Esophagus (tissue), 2 donors: ENCODE data around the gene FAM76A. TPM values are rescaled to one million over a fixed set of nuclear protein-coding genes. Genes with fewer than 3 reads are reported as not detected.

ENCODE experiments used
- H3K27ac ChIP-seq, 2 donors: one replicate each; pipeline ENCODE4 v1.5.1; 2013; ENCODE audit warnings: low read depth in 2 of 2, mild to moderate bottlenecking in 2 of 2, inconsistent platforms in 1 of 2, low read length in 1 of 2, moderate library complexity in 1 of 2
- H3K27me3 ChIP-seq, 2 donors: one replicate each; pipeline ENCODE4 v1.6.1; 2013; ENCODE audit warnings: low read length in 2 of 2, control low read depth in 1 of 2, mild to moderate bottlenecking in 1 of 2; ENCODE audit not compliant: insufficient read depth in 2 of 2, control insufficient read depth in 1 of 2
- H3K36me3 ChIP-seq, 2 donors: one replicate each; pipeline ENCODE4 v1.6.1; 2013; ENCODE audit warnings: low read length in 1 of 2; ENCODE audit not compliant: control insufficient read depth in 2 of 2, insufficient read depth in 2 of 2
- H3K4me1 ChIP-seq, 2 donors: one replicate each; pipeline ENCODE4 v1.6.1; 2013; ENCODE audit warnings: low read length in 1 of 2; ENCODE audit not compliant: control insufficient read depth in 2 of 2, insufficient read depth in 2 of 2
- H3K4me3 ChIP-seq, 2 donors: one replicate each; pipeline ENCODE4 v1.5.1; 2013; ENCODE audit warnings: low read length in 2 of 2, mild to moderate bottlenecking in 2 of 2, low read depth in 1 of 2, moderate library complexity in 1 of 2
- H3K9me3 ChIP-seq, 2 donors: one replicate each; pipeline ENCODE4 v1.6.1; 2013; ENCODE audit warnings: mild to moderate bottlenecking in 2 of 2, low read depth in 1 of 2, low read length in 1 of 2, moderate library complexity in 1 of 2; ENCODE audit not compliant: control insufficient read depth in 2 of 2, insufficient read depth in 1 of 2
- WGBS, 2 donors: extraction: QIAGEN DNeasy Blood & Tissue Kit; methylation state at CpG; one replicate each; pipeline ENCODE4 v1.1.7; 2013; 5-methylcytosine and 5-hydroxymethylcytosine counted together
- polyA plus RNA-seq, 2 donors: library from polyadenylated mRNA; stranded (reverse); fragments of 200-250 nt; gene quantifications; one replicate each; pipeline ENCODE4 v1.2.3, GENCODE V29; 2013
- donor health status: healthy with polysubstance abuse.
- donor health status: Bipolar disorder and iron deficiency.

The FAM76A gene
- polyA plus RNA-seq, 2 donors = 3.5 to 4.2 TPM

- WGBS, 2 donors = 47 to 60% methylated on average over 5 of the region's 5 CpGs
- no peaks in the 10 kb centered on the region for H3K36me3 ChIP-seq
These were observed 6.2 kb upstream of the FAM76A start for GRCh38 chr1:27719286-27720251.

GRCh38 chr1:27724961-27725373, 794 bp upstream of the FAM76A start:
- H3K27me3 ChIP-seq = no peaks in the 10 kb centered on the region
- peaks cover 2 to 3% of the 10 kb centered on the region in 2 donors for H3K4me1 ChIP-seq
- peak overlapping the region; percentile 37 to 44 for H3K4me3 ChIP-seq
- no peaks in the 10 kb centered on the region for H3K9me3 ChIP-seq
- no peaks in the 10 kb centered on the region for H3K36me3 ChIP-seq
- H3K27ac ChIP-seq = peak overlapping the region; percentile 79 to 91
- 51 to 53% methylated on average over 9 of the region's 9 CpGs for WGBS, 2 donors

More at GRCh38 chr1:27719286-27720251, 6.2 kb upstream of the FAM76A start:
- H3K9me3 ChIP-seq = no peaks in the 10 kb centered on the region
- H3K27ac ChIP-seq = no peak overlapping the region
- no peaks in the 10 kb centered on the region for H3K27me3 ChIP-seq
- no peaks in the 10 kb centered on the region for H3K4me1 ChIP-seq
- no peak overlapping the region for H3K4me3 ChIP-seq

- Histone ChIP-seq H3K27me3 (no peaks in the 10 kb centered on the region), H3K4me3 (peak overlapping the region; percentile 76 to 79), H3K27ac (peak overlapping the region; percentile 78 to 91), H3K36me3 (no peaks in the 10 kb centered on the region), H3K4me1 (peaks cover 2 to 3% of the 10 kb centered on the region in 2 donors), H3K9me3 (no peaks in the 10 kb centered on the region)
- WGBS, 2 donors = 0 to 1% methylated on average over 38 to 46 of the region's 46 CpGs
These were observed 648 bp downstream of the FAM76A start for GRCh38 chr1:27726173-27727044.

- Histone ChIP-seq H3K36me3 (no peaks in the 10 kb centered on the region), H3K9me3 (no peaks in the 10 kb centered on the region), H3K4me3 (peak overlapping the region in 1 of 2 donors; percentile 79), H3K27ac (no peak overlapping the region), H3K4me1 (peaks cover 2 to 3% of the 10 kb centered on the region in 2 donors), H3K27me3 (no peaks in the 10 kb centered on the region)
- WGBS, 2 donors = 67 to 69% methylated on average over 3 of the region's 3 CpGs
These were observed 1.4 kb downstream of the FAM76A start for GRCh38 chr1:27727126-27727525.

GRCh38 chr1:27736252-27736651, 10.5 kb downstream of the FAM76A start:
- H3K9me3 ChIP-seq = no peaks in the 10 kb centered on the region
- no peak overlapping the region for H3K4me3 ChIP-seq
- no peaks in the 10 kb centered on the region for H3K27me3 ChIP-seq
- H3K4me1 ChIP-seq = no peaks in the 10 kb centered on the region
- H3K36me3 ChIP-seq = peaks cover 0 to 10% of the 10 kb centered on the region in 2 donors
- WGBS, 2 donors = 92 to 99% methylated on average over 3 of the region's 3 CpGs
- H3K27ac ChIP-seq = no peak overlapping the region

- Histone ChIP-seq H3K36me3 (peaks cover 0 to 10% of the 10 kb centered on the region in 2 donors), H3K9me3 (no peaks in the 10 kb centered on the region), H3K27ac (no peak overlapping the region), H3K27me3 (no peaks in the 10 kb centered on the region), H3K4me3 (no peak overlapping the region), H3K4me1 (no peaks in the 10 kb centered on the region)
- 85 to 88% methylated on average over 6 of the region's 6 CpGs for WGBS, 2 donors
These were observed 15.4 kb downstream of the FAM76A start for GRCh38 chr1:27741121-27741520.

- whole genome bisulfite sequencing, 2 donors = 87 to 88% methylated on average over 5 of the region's 5 CpGs
- Histone ChIP-seq H3K9me3 (no peaks in the 10 kb centered on the region), H3K4me1 (no peaks in the 10 kb centered on the region), H3K36me3 (peaks cover 0 to 8% of the 10 kb centered on the region in 2 donors), H3K4me3 (no peak overlapping the region), H3K27me3 (no peaks in the 10 kb centered on the region), H3K27ac (no peak overlapping the region)
These were observed 18.8 kb downstream of the FAM76A start for GRCh38 chr1:27744556-27744955.

- no peaks in the 10 kb centered on the region for H3K27me3 ChIP-seq
- WGBS, 2 donors = 83 to 89% methylated on average over 4 of the region's 4 CpGs
- no peaks in the 10 kb centered on the region for H3K9me3 ChIP-seq
- H3K27ac ChIP-seq = no peak overlapping the region
- H3K4me1 ChIP-seq = no peaks in the 10 kb centered on the region
- no peak overlapping the region for H3K4me3 ChIP-seq
- H3K36me3 ChIP-seq = peaks cover 8 to 11% of the 10 kb centered on the region in 2 donors
These were observed 19.7 kb downstream of the FAM76A start for GRCh38 chr1:27745466-27745865.

- H3K36me3 ChIP-seq = peaks cover 8 to 10% of the 10 kb centered on the region in 2 donors
- WGBS, 2 donors = 64 to 74% methylated on average over 3 of the region's 3 CpGs
- no peak overlapping the region for H3K4me3 ChIP-seq
- H3K27ac ChIP-seq = no peak overlapping the region
- no peaks in the 10 kb centered on the region for H3K27me3 ChIP-seq
- no peaks in the 10 kb centered on the region for H3K4me1 ChIP-seq
- no peaks in the 10 kb centered on the region for H3K9me3 ChIP-seq
These were observed 26.6 kb downstream of the FAM76A start for GRCh38 chr1:27752360-27752759.
